GM19463 (cell line): Measurements from ENCODE around the gene MED15.
"Not testable (repeated sequence)": the region's sequence is repeated elsewhere in the genome, so short reads cannot be mapped to it uniquely, and the experiment has no call there.

ENCODE experiments used
- ATAC-seq: cut with Tn5 transposase; IDR thresholded peaks from one replicate; pipeline ENCODE4 v1.9.1; 2021; ENCODE audit warnings: mild to moderate bottlenecking, moderate library complexity; ENCODE audit not compliant: unreplicated experiment

The MED15 gene

DNA sequence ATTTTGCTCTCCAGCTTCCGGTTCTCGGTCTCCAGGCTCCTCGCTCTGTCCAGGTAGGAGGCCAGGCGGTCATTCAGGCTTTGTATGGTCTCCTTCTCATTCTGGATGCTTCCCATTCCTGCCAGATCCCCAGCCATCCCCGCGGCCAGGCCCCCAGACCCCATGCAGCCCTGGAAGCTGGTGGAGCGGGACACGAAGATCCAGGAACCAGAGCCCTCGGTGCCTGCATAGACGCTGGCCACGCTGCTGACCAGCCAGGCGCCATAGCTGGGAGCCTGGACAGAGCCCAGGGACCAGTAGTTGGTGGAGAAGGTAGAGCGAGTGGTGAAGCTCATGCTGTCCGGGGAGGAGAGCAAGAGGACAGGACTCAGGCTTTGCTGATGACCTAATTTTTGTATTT, 23.6 kb upstream of the MED15 start:
- no peak for ATAC-seq

DNA sequence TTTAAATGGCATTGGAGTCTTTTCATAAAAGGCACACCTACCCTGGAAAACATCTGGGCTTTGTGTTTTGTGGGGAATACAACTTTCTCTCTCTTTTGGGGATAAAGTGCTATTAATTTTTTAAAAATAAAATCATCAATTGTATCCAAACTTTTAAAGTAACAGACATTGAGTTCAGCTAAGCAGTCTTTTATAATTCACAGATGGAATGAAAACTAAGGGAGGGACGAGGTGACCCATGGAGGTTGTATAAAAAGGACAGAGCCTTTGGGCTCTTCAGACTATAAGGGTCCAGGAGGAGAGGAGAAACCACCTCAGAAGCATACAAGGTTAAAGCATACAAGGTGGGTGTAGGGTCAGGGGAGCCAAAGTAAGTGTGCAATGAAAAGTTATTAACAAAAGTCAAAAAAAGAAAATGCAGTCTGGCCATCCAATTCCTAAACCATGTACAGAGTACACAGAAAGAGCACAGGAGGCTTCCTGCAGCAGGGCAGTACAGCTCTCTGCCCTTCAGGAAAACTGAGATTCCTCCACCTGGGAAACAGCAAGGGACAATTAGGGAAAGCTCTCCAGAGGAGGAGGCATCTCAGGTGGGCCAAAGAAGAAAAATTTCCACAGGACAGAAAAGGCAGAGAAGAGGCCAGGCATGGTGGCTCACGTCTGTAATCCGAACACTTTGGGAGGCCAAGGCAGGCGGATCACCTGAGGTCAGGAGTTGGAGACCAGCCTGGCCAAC, 22.3 kb upstream of the MED15 start:
- ATAC-seq = no peak

DNA sequence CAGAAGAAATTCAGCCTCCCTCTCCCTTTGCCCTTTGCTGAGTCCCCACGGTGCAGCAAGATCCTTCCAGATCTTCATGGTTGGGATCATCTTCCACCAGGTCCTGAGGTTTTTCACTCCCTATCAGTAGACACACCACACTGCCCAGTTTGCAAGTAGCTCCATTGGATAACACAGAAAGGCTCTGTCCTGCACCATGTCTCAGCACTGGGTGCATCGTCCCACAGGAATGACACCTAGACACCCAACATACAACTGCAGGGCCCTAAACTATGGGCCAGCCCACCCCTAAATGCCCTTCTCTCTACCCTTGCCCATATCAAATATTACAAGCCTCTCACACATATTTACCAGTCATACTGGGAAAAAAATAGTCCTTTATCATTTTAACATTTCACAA, 21.2 kb upstream of the MED15 start:
- no peak for ATAC-seq

DNA sequence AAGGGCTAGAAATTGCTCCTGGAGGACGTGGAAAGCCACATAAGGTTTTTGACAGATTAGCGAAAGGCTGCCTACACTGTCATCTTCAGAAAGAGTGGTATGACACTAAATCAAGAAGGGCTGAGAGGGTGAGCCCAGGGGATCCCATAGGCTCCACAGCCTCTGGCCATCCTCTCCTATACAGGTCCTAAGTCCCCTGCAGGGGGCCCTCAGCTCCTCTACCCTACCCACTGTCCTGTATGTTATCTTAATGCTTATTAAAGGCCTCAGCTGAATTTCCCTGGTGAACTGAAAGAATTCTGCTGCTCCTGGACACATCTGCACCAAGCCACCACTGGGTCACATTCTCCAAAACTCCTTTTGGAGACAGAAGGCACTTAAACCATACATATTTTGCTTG, 19.7 kb upstream of the MED15 start:
- no peak for ATAC-seq

DNA sequence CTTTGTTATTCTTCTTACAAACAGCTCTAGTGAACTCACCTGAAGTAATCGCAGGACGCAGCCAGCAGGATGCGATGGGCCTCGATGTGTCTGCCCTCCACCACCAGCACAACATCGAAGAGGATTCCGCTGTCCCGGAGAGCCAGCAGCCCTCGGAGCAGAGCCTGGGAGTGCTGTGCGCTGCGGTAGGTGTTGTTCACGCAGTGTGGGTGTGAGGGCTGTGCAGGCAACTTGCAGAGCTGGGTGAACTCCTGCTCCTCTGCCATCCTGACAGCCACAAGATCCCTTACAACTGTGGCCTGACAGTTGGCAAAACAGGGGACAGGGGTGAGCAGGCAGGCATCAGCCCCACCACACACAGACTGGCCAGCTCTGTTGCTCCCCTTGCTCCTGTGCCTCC, 18.5 kb upstream of the MED15 start:
- no peak for ATAC-seq

DNA sequence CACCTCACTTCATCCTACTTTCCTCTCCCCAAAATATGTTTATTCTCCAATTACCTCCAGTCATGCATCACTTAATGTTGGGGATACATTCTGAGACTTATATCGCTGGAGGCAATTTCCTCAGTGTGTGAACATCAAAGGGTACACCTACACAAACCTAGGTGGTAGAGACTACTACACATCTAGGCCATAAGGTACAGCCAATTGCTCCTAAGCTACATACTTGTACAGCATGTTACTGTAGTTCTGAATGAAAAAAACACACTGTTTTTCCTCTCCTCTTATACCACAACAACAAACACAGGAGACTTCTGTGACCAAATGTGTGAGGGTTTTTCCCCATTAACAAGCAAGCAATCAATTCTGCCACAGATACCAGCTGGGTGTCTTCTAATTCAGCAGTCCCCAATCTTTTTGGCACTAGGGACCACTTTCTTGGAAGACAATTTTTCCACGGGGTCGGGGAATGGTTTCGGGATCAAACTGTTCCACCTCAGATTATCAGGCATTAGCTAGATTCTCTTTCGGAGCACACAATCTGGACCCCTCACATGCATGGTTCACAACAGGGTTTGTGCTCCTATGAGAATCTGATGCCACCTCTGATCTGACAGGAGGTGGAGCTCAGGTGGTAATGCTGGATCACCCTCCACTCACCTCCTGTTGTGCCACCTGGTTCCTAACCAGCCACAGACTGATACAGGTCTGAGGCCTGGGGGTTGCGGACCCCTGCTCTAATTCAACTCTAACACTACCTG, 17.0 kb upstream of the MED15 start:
- ATAC-seq = no peak

DNA sequence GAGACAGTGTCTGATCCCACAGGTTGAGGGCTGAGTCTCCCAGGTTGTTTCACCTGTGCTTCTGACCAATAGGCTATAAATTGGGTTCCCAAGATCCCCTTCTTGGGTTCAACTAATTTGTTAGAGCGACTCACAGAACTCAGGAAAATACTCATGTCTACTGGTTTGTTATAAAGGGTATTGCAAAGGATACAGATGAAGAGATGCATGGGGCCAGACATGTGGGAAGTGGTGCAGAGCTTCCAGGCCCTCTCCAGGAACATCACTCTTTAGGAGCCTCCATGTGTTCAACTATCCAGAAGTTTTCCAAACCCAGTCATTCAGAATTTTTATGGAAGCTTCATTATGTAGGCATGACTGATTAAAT, 16.5 kb upstream of the MED15 start:
- ATAC-seq = no peak

DNA sequence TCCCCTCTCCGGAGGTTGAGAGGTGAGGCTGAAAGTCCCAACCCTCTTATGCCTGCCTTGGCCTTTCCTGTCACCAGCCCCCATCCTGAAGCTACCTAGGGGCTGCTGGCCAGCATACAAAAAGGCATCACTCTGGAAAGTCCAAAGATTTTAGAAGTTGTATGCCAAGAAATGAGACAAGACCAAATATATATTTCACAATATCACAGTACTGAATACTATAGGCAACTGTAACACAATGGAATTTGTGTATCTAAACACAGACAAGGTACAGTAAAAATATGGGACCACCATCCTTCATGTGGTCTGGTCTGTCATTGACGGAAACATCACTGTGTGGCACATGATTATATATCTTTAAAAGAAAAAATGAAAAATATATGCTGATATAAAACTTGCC, 16.1 kb upstream of the MED15 start:
- no peak for ATAC-seq

DNA sequence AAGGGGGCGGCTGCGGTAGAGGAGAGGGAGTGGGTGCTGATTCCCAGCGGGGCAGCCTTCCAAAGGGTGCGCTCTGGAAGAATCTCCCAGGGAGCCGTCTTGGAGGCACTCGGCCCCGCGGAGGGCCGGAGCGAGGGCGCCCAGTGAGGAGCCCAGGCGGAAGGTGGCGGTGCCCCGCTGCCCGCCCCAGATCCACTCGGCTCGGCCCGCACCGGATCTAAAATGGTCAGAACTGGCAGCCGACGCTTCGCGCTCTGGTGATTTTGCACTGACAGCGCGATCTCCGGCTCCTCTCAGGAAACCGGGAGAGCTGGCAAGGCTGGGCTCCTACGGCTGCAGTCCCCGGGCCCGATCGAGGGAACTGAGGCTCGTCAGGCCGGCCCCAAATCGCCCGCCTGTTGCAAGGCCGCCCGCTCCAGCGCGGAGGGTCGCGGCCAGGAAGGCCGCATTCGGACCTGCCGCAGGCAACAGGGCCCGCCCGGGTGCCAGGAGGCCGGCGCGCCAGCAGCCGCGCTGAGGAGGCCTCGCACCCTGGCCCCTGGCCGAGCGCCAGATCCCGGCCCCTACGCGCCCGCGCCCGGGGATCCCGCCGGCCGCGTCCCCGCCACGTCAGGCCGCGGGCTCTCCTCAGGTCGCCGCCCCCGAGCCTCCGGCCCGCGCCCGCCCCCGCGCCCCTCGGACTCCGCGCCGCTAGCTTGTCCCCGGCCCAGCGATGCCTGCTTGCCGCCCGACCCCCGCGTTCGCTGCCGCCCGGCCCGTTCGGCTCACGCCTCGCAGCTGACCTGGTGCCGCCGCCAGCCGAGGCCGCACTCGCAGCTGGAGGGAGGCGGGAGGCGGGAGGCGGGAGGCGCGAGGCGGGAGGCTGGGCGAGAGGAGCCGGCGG, 12.2 kb upstream of the MED15 start, which contains the start of gene KLHL22:
Gene KLHL22 (minus strand): TSS at position 818 of the 883 bp plus-strand sequence. CDS start 6,584 bp downstream, outside the sequence.
- peak; percentile 38 for ATAC-seq

DNA sequence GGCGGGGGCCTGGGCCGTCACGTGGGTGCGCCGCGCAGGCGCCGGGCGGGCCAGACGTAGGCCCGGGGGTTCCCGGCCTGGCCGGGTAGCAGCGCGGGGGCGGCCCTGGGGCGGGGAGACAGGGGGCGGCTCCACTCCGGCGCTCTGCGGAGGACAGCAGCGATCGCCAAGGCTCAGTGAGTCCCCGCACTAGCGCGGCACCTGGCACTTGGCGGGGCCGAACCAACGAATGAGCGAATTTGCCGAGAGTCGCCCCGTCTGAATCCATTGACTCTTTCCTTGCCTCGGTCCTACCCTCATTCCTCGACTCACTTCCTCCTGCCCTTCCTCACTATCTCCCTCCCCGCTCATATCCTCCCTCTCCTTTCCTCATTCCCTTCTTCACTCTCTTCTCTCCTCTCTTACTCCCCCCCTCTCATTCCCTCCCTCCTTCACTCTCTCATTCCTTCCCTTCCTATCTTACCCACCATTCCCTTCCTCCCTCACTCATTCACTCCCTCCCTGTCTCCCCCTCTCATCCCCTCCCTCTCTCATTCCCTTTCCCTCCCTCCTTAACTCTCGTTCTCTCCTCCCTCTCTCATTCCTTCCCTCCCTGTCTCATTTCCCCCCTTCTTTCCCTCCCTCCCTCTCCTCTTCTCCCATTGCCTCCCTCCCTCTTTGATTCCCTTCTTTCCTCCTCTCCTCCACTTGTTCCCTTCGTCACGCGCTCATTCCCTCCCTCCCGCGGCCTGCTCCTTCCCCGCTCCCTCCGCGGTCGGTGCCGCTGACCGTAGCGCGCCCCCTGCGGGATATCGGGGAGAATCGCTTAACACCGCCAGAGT, 11.3 kb upstream of the MED15 start:
- ATAC-seq = peak; percentile 87

DNA sequence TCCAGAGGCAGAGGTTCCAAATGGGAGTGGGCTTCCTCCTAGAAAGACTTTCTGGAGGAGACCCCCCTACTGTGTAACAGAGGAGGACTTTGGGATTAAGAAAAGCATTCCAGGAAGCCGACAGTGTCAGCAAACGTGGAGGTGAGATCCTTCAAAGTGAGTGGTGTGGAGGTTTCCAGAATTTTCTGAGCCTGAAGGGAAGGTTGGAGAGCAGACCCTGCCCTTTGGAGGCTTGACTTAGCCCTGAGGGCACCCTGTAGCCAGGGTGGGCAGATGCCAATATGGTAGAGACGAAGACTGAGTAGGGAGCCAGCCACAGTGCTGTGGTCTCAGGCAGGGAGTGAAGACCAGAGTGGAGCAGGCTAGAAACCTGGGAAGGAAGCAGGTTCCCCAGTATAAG, 10.0 kb upstream of the MED15 start:
- no peak for ATAC-seq

DNA sequence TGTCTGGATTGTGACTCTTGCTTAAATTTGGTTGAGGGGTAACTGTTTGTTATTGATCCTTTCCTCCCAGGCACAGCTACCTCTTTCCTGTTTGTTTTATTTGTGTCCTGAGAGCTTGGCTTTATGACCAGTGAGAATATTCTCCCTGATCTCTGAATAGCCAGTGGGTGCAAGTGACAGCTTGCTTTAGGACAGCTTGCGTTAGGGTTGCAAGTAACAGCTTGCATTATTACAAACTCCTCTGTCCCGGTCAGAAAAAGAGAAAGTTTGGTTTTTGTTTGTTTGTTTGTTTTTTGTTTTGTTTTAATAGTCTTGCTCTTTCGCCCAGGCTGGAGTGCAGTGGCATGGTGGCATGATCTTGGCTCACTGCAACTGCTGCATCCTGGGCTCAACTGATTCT, 8.5 kb upstream of the MED15 start:
- no peak for ATAC-seq

DNA sequence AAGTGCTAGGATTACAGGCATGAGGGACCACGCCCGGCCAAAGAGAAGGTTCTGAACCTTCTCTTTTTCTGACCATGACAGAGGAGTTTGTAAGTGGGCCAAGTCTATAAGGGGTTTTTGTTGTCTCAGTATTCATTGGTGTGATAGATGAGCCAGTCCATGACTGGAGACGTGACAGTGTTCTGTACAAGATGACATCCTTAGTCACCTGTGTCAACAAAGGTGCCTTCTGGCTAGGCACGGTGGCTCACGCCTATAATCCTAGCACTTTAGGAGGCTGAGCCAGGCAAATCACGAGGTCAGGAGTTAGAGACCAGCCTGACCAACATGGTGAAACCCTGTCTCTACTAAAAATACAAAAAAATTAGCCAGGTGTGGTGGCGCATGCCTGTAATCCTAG, 7.6 kb upstream of the MED15 start:
- no peak for ATAC-seq

DNA sequence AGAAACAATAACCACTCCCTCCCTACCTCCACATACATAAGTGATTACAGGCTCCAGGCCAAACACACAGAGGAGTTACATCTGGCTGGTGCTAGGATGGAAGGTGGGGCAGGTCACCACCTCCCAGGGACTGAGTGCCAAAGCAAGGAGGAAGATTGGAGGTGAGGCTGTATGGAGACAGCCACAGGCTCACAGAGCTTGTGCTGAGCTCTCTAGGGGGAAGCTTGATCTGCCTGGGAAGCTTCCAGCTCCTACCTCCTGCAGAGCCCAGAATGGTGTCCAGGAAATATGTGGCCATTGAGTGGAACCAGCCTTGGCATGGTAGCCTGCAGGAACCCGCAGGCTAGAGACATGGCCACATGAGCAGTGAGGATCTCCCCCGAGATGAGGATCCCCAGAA, 3.6 kb upstream of the MED15 start:
- no peak for ATAC-seq

DNA sequence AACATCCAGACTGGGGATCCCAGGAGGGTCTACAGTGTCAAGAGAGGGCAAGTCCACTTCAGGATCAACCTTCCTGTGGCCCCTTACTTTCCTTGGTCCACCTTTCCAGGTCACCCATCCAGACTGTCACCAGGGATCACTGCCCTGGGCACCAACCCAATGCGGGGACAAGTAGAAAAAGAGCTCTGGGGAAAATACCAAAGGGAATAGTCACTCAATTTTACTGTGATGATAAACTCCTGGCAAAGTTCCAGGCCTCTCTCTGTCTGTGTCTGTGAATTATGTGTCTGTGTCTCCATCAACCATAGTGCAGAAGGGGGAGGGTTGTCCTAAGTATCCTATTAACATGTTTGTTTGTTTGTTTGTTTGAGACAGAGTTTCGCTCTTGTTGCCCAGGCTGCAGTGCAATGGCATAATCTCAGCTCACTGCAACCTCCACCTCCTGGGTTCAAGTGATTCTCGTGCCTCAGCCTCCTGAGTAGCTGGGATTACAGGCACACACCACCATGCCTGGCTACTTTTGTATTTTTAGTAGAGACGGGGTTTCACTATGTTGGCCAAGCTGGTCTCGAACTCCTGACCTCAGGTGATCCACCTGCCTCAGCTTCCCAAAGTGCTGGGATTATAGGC, 3.0 kb upstream of the MED15 start:
- not testable (repeated sequence) for ATAC-seq

DNA sequence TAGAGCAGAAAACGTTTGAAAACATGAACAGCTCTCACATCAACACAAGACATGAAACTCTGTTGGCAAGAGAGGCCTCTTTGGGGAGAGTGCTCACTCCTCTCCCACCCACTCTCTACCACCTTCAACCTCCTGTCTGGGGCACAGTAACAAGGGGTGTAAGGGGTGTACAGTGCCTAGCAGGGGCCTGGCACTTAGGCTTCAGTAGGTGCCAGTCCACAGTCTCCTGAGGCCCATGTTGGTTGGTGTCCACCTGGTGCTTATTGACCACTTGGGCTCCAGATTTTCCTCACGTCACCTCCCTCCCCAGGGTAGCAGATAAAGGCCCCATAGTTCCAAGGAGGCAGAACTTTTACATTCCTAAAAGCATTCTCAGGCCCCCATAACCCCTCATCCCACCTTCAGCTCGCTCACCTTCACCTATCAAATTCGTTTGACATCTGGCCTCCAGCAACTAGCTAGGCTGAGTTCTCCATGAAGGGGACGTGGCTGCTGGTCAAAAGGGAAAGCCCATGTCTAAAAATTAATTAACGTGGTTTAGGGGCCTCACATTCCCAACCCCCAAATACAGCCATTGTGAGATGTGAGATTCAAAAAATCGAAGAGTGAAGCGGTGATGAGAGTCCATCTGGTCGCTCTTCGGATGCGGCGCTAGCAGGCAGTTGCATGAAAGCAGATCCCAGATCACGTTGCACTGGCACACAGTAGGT, 712 bp upstream of the MED15 start:
- ATAC-seq = no peak

DNA sequence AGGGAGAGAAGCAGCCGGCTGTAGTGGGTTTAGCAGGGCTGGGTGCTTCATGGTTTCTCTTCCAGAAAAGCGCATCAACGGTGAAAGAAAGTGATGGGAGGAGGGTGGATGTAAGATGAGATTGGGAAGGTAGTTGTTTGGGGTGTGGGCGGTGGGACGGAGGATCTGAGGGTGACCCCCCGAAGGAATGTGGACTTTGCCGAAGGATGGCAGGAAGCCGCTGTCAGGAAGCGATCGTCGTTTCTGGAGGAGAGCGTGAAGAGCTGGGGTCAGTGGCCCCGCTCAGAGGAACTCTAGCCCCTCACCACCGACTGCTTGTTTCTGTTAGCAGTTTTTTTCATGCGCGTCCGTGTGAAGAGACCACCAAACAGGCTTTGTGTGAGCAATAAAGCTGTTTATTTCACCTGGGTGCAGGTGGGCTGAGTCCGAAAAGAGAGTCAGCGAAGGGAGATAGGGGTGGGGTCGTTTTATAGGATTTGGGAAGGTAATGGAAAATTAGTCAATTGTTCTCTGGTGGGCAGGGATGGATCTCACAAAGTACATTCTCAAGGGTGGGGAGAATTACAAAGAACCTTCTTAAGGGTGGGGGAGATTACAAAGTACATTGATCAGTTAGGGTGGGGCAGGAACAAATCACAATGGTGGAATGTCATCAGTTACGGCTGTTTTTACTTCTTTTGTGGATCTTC, 801 bp downstream of the MED15 start:
- not testable (repeated sequence) for ATAC-seq

DNA sequence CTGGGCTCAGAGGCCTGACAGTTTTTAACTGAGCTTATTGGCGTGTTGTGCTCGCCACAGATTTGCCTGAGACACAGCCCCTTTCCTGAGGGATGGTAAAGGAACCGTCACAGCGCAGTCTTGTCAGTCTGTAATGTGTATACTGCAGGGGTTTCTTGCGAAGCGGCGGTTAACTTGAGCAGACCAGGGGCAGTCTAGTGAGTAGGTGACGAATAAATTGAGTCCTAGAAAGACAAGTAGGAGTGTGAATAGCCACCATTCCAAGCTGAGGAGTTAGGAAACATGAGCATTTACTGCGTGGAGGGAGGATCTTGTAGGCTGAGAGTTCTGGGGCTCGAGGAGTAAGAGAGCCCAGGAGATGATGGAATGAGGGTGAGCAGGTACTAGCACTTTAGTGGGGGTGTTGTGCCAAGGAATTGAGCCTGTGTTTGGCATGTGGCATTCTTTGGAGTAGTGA, 1.4 kb downstream of the MED15 start:
- no peak for ATAC-seq
